ENCODE results near the gene FSD1L. TPM values are rescaled to one million over a fixed set of nuclear protein-coding genes. Genes with fewer than 3 reads are reported as not detected.
A peak's percentile ranks its signal among the peaks of the same experiment; 100 is the strongest.

Gene FSD1L
- total RNA-seq, 1 experiment from 2014 or later, result 1.6 TPM

DNA sequence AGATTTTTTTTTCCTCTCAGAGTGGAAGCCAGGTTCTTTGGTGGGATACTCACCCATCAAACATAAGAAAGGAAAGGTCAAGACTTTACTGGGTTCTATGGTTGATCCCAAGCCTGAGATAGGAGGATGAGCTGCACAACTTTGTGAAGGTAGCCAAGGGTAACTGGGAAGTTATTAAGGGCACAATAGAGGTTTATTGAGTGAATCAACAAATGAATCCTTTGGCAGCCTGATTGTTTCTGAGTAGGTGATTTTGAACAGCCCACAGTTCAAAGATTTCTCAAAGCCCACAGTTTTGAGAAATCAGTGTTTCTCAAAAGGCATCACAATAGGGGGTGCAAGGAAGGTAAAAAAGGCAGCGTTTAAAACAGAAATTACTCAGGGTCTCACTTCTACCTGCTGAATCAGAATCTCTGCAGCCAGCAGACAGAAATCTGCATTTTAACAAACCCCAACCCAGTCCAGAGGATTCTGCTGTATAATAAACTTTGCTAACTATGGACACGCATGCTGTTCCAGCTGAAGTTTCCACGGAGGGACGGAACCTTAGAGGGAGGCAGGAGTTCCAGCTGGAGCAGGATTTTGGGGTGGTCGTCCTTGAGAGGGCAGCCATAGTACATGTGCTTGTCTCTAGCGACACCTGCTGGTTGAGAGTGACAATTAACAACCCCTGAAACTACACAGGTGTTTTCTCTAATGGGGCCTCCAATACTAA is 32.7 kb upstream of the FSD1L start:
- Histone ChIP-seq H3K4me2 (ENCODE audit: low read depth, low read length, poor library complexity, severe bottlenecking) (no peak overlapping the region), H3K27me3 (ENCODE audit: low read length) (no peaks in the 10 kb centered on the region), H3K36me3 (ENCODE audit: insufficient read depth, low read length) (no peaks in the 10 kb centered on the region), H2AFZ (ENCODE audit: low read length) (no peak overlapping the region), H3K9me3 (ENCODE audit: low read length) (no peaks in the 10 kb centered on the region), H3K4me1 (ENCODE audit: low read length) (no peaks in the 10 kb centered on the region), H3K9me2 (replicated peaks; ENCODE audit: insufficient read depth, low read length) (no peaks in the 10 kb centered on the region), H3K27ac (ENCODE audit: low read length) (no peak overlapping the region), H4K20me1 (ENCODE audit: insufficient read depth, low read depth, low read length) (no peaks in the 10 kb centered on the region), H3K4me3 (ENCODE audit: low read length) (no peak overlapping the region), H3K79me2 (ENCODE audit: low read length) (no peaks in the 10 kb centered on the region), H3K9ac (ENCODE audit: low read length) (no peak overlapping the region)
- DNase-seq, result peak; percentile 84

GRCh38 chr9:105415662-105415980 is 32.2 kb upstream of the FSD1L start:
- no peaks in the 10 kb centered on the region for H3K4me1 ChIP-seq (ENCODE audit: low read length)
- H3K27me3 ChIP-seq (ENCODE audit: low read length), result no peaks in the 10 kb centered on the region
- no peak for DNase-seq
- no peaks in the 10 kb centered on the region for H4K20me1 ChIP-seq (ENCODE audit: insufficient read depth, low read depth, low read length)
- no peak overlapping the region for H3K4me3 ChIP-seq (ENCODE audit: low read length)
- no peaks in the 10 kb centered on the region for H3K36me3 ChIP-seq (ENCODE audit: insufficient read depth, low read length)
- H2AFZ ChIP-seq (ENCODE audit: low read length), result no peak overlapping the region
- H3K9me2 ChIP-seq (replicated peaks; ENCODE audit: insufficient read depth, low read length), result no peaks in the 10 kb centered on the region
- H3K9ac ChIP-seq (ENCODE audit: low read length), result no peak overlapping the region
- no peaks in the 10 kb centered on the region for H3K9me3 ChIP-seq (ENCODE audit: low read length)
- no peak overlapping the region for H3K27ac ChIP-seq (ENCODE audit: low read length)
- no peak overlapping the region for H3K4me2 ChIP-seq (ENCODE audit: low read depth, low read length, poor library complexity, severe bottlenecking)
- H3K79me2 ChIP-seq (ENCODE audit: low read length), result no peaks in the 10 kb centered on the region

DNA sequence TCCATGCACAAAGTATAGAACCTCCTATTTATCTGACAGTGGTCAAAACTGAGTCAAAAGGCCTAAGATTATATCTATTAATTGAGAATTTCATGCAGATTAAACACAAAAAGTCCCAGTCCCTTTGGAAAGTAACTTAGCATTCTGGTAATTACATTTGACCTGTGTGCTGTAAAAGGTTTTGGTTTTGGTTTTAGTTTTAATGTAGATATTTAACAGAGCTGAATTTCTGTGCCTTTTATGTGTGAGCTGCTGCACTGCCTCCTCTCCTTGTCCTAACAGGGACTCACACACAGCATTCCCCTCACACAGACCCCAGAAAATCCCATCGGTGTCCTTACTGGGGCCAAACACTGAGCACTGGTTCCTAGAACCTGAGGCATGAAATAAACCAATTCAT is 31.0 kb upstream of the FSD1L start:
- no peak for DNase-seq
- Histone ChIP-seq H2AFZ (ENCODE audit: low read length) (no peak overlapping the region), H3K9me2 (replicated peaks; ENCODE audit: insufficient read depth, low read length) (no peaks in the 10 kb centered on the region), H3K9me3 (ENCODE audit: low read length) (no peaks in the 10 kb centered on the region), H3K4me3 (ENCODE audit: low read length) (no peak overlapping the region), H3K79me2 (ENCODE audit: low read length) (no peaks in the 10 kb centered on the region), H4K20me1 (ENCODE audit: insufficient read depth, low read depth, low read length) (no peaks in the 10 kb centered on the region), H3K9ac (ENCODE audit: low read length) (no peak overlapping the region), H3K4me1 (ENCODE audit: low read length) (no peaks in the 10 kb centered on the region), H3K27ac (ENCODE audit: low read length) (no peak overlapping the region), H3K27me3 (ENCODE audit: low read length) (no peaks in the 10 kb centered on the region), H3K36me3 (ENCODE audit: insufficient read depth, low read length) (no peaks in the 10 kb centered on the region), H3K4me2 (ENCODE audit: low read depth, low read length, poor library complexity, severe bottlenecking) (no peak overlapping the region)

DNA sequence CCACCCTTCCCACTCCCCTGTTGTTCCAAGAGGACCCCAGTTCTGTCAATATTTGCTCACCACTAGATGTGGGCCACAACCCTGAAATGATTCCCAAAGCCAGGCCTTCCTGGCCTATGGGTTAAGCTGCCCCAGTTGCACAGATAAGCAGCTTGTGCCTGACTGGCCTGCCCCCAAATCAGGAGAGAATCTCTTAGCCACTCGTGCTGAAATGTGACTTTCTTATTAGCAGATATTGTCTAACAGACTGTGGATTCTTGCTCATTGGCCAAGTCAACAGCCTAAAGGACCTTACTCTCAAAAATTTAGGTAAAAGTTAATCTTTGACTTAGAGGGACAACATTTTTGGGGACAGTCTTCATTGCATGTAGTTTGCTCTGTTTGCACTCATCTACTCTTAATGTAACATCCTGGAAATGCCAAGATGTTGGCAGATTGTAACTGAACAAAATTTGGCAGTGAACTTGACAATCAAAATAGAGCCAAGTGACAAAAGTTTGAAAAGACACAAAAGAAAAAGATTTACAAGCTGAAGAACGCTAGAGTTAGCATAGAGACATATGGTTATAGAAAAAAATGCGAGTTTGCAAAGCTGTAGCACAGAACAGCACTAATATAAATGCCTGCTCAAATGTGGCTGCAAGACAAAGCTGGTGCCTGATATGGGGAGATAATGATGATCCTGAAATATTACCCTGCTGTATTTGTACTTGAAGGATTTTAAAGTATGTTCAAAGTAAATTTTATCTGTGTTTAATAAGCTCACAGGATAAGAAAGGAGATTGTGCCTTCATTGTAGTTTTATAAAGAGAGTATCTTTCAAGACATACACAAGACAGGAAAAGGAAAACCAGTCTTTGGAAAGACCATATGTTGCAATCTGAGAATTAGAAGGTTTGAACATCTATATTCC is 29.0 kb upstream of the FSD1L start:
- no peak for DNase-seq
- Histone ChIP-seq H4K20me1 (ENCODE audit: insufficient read depth, low read depth, low read length) (no peaks in the 10 kb centered on the region), H3K36me3 (ENCODE audit: insufficient read depth, low read length) (no peaks in the 10 kb centered on the region), H3K9me3 (ENCODE audit: low read length) (no peaks in the 10 kb centered on the region), H3K4me2 (ENCODE audit: low read depth, low read length, poor library complexity, severe bottlenecking) (no peak overlapping the region), H3K27me3 (ENCODE audit: low read length) (no peaks in the 10 kb centered on the region), H3K4me1 (ENCODE audit: low read length) (peaks cover 6% of the 10 kb centered on the region), H3K4me3 (ENCODE audit: low read length) (no peak overlapping the region), H3K79me2 (ENCODE audit: low read length) (no peaks in the 10 kb centered on the region), H2AFZ (ENCODE audit: low read length) (no peak overlapping the region), H3K9ac (ENCODE audit: low read length) (no peak overlapping the region), H3K9me2 (replicated peaks; ENCODE audit: insufficient read depth, low read length) (no peaks in the 10 kb centered on the region), H3K27ac (ENCODE audit: low read length) (no peak overlapping the region)

DNA sequence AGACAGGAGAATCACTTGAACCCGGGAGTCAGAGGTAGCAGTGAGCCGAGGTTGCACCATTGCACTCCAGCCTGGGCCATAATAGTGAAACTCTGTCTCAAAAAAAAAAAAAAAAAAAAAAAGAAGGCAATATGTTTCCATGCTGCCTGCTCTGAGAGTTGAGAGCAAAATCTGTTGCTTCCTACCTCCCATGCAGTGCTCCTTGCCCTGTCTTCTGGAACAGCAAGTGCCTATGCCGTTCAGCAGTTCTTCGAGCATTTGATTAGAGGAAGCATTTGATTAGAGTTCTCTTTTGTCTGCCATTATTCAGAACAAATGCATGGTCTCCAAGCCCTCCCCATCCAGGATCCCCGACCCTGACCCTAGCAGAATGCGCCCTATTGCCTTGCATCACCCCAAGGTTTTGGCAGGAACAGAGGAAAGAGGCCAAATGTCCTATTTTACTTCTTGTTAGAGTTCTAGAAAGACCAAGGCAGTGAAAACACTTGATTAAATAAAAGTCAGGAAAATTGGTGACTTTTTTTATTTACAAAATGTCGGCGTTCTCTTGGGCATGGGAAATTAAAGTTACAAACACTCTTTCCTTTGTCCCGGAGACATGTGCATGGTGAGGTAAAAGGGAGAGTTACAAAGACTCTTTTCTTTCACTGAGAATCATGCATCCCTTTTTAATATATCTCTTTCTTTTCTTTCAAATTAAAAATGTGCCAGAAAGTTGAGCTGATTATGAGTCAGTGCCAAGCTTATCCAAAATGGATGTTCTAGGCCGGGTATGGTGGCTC is 27.8 kb upstream of the FSD1L start:
- Histone ChIP-seq H3K9me2 (replicated peaks; ENCODE audit: insufficient read depth, low read length) (no peaks in the 10 kb centered on the region), H3K36me3 (ENCODE audit: insufficient read depth, low read length) (no peaks in the 10 kb centered on the region), H3K4me3 (ENCODE audit: low read length) (no peak overlapping the region), H4K20me1 (ENCODE audit: insufficient read depth, low read depth, low read length) (no peaks in the 10 kb centered on the region), H3K27me3 (ENCODE audit: low read length) (no peaks in the 10 kb centered on the region), H2AFZ (ENCODE audit: low read length) (no peak overlapping the region), H3K4me1 (ENCODE audit: low read length) (peaks cover 6% of the 10 kb centered on the region), H3K9ac (ENCODE audit: low read length) (no peak overlapping the region), H3K4me2 (ENCODE audit: low read depth, low read length, poor library complexity, severe bottlenecking) (no peak overlapping the region), H3K27ac (ENCODE audit: low read length) (no peak overlapping the region), H3K79me2 (ENCODE audit: low read length) (no peaks in the 10 kb centered on the region), H3K9me3 (ENCODE audit: low read length) (no peaks in the 10 kb centered on the region)
- DNase-seq, result no peak

- no peak overlapping the region for H3K4me3 ChIP-seq (ENCODE audit: low read length)
- H4K20me1 ChIP-seq (ENCODE audit: insufficient read depth, low read depth, low read length), result no peaks in the 10 kb centered on the region
- H3K9me3 ChIP-seq (ENCODE audit: low read length), result no peaks in the 10 kb centered on the region
- no peaks in the 10 kb centered on the region for H3K9me2 ChIP-seq (replicated peaks; ENCODE audit: insufficient read depth, low read length)
- peaks cover 10% of the 10 kb centered on the region for H3K4me1 ChIP-seq (ENCODE audit: low read length)
- H3K79me2 ChIP-seq (ENCODE audit: low read length), result no peaks in the 10 kb centered on the region
- H3K27ac ChIP-seq (ENCODE audit: low read length), result no peak overlapping the region
- no peaks in the 10 kb centered on the region for H3K27me3 ChIP-seq (ENCODE audit: low read length)
- no peak overlapping the region for H3K9ac ChIP-seq (ENCODE audit: low read length)
- DNase-seq, result no peak
- H2AFZ ChIP-seq (ENCODE audit: low read length), result no peak overlapping the region
- no peaks in the 10 kb centered on the region for H3K36me3 ChIP-seq (ENCODE audit: insufficient read depth, low read length)
- no peak overlapping the region for H3K4me2 ChIP-seq (ENCODE audit: low read depth, low read length, poor library complexity, severe bottlenecking)
Observed at GRCh38 chr9:105421154-105421553, 26.7 kb upstream of the FSD1L start.

DNA sequence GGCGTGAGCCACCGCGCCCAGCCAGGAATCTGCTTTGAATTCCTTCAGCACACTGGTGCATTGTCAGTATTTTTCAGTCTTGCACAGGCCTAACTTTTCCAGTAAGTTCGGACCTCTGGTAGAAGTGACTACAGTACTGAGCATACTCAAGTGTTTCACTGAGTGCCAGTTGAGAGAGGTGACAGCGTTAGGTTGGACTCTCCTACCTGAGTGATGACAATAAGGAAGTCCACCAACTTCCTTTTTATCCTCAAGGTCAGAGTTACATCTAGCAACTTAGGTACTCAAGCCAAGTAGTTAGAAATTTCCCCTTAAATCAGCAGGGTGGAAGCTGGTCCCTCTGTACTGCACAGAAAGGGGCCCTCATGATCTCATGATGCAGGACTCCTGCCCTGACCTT is 26.0 kb upstream of the FSD1L start:
- no peaks in the 10 kb centered on the region for H3K9me2 ChIP-seq (replicated peaks; ENCODE audit: insufficient read depth, low read length)
- no peak overlapping the region for H3K4me2 ChIP-seq (ENCODE audit: low read depth, low read length, poor library complexity, severe bottlenecking)
- no peaks in the 10 kb centered on the region for H3K9me3 ChIP-seq (ENCODE audit: low read length)
- H3K4me3 ChIP-seq (ENCODE audit: low read length), result no peak overlapping the region
- H3K36me3 ChIP-seq (ENCODE audit: insufficient read depth, low read length), result no peaks in the 10 kb centered on the region
- no peak for DNase-seq
- H3K79me2 ChIP-seq (ENCODE audit: low read length), result no peaks in the 10 kb centered on the region
- H4K20me1 ChIP-seq (ENCODE audit: insufficient read depth, low read depth, low read length), result no peaks in the 10 kb centered on the region
- no peak overlapping the region for H3K27ac ChIP-seq (ENCODE audit: low read length)
- no peaks in the 10 kb centered on the region for H3K27me3 ChIP-seq (ENCODE audit: low read length)
- no peak overlapping the region for H3K9ac ChIP-seq (ENCODE audit: low read length)
- H2AFZ ChIP-seq (ENCODE audit: low read length), result no peak overlapping the region
- peaks cover 10% of the 10 kb centered on the region for H3K4me1 ChIP-seq (ENCODE audit: low read length)

DNA sequence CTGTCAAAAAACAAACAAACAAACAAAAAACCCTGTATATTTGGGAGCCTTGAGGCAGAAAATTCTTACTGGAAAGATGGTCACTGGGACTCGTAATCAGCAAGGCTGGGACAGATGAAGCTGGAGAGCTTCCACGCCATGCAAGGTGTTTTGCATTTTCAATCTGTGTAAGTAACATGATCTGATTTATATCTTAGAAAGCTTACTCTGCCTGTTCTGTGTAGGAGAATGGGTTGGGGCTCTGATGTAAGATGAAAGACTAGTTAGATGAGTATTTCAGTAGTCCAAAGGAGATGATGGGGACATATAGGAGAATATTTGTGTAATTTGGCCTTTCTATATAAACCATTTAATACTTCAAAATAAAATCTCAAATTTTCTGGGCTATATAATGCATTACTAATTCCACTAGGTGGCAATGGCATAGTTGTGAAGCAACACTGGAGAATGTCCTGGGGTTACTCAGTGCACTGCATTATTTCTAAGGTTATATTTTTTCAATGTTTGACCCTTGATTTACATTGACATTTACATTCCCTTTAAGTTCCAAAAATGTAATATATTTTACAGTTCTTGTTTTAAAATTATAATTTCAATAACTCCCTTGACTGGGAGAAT is 21.9 kb upstream of the FSD1L start:
- Histone ChIP-seq H3K79me2 (ENCODE audit: low read length) (no peaks in the 10 kb centered on the region), H3K4me3 (ENCODE audit: low read length) (no peak overlapping the region), H3K27me3 (ENCODE audit: low read length) (no peaks in the 10 kb centered on the region), H4K20me1 (ENCODE audit: insufficient read depth, low read depth, low read length) (no peaks in the 10 kb centered on the region), H2AFZ (ENCODE audit: low read length) (no peak overlapping the region), H3K4me1 (ENCODE audit: low read length) (peaks cover 10% of the 10 kb centered on the region), H3K9me2 (replicated peaks; ENCODE audit: insufficient read depth, low read length) (no peaks in the 10 kb centered on the region), H3K9ac (ENCODE audit: low read length) (no peak overlapping the region), H3K36me3 (ENCODE audit: insufficient read depth, low read length) (no peaks in the 10 kb centered on the region), H3K4me2 (ENCODE audit: low read depth, low read length, poor library complexity, severe bottlenecking) (no peak overlapping the region), H3K9me3 (ENCODE audit: low read length) (no peaks in the 10 kb centered on the region), H3K27ac (ENCODE audit: low read length) (no peak overlapping the region)
- peak; percentile 70 for DNase-seq
